Stimulated activated CD4-positive, alpha-beta T cell treated with anti-CD3 and anti-CD28 coated beads, Interleukin-12 subunit alpha, Interleukin-12 subunit beta, amount 100 ng/mL, for 24 hours (primary cell): ENCODE data around the gene PLXNA3.
"Not testable (repeated sequence)": the region's sequence is repeated elsewhere in the genome, so short reads cannot be mapped to it uniquely, and the experiment has no call there.

Experiments
- DNase-seq, 2 experiments: peaks; one replicate each; pipeline ENCODE4 v3.0.0-alpha.2; 2020; ENCODE audit warnings: low read depth in 2 of 2

Gene PLXNA3

GRCh38 chrX:154501423-154501822 is 43.3 kb downstream of the PLXNA3 start:
- DNase-seq: not testable (repeated sequence)

- DNase-seq: no peak
These were observed 44.0 kb downstream of the PLXNA3 start for GRCh38 chrX:154502098-154502497.

- DNase-seq: no peak
These were observed 44.9 kb downstream of the PLXNA3 start for GRCh38 chrX:154502989-154503388.

GRCh38 chrX:154505734-154506133 is 47.7 kb downstream of the PLXNA3 start:
- DNase-seq: no peak

GRCh38 chrX:154506483-154507332 is 48.6 kb downstream of the PLXNA3 start:
- no peak for DNase-seq

GRCh38 chrX:154507673-154508383 is 49.7 kb downstream of the PLXNA3 start:
- no peak for DNase-seq

- DNase-seq: no peak
These were observed 50.3 kb downstream of the PLXNA3 start for GRCh38 chrX:154508384-154508745.

- no peak for DNase-seq
These were observed 51.4 kb downstream of the PLXNA3 start for GRCh38 chrX:154509455-154509854.

GRCh38 chrX:154511761-154512160 is 53.7 kb downstream of the PLXNA3 start:
- DNase-seq: no peak

GRCh38 chrX:154512879-154513553 is 54.9 kb downstream of the PLXNA3 start:
- DNase-seq: no peak

- no peak for DNase-seq
These were observed 55.6 kb downstream of the PLXNA3 start for GRCh38 chrX:154513716-154514115.

GRCh38 chrX:154515090-154515965 is 57.2 kb downstream of the PLXNA3 start:
- no peak for DNase-seq

GRCh38 chrX:154515966-154516655 is 58.0 kb downstream of the PLXNA3 start, which contains the start of gene FAM3A:
TSS of gene FAM3A (minus strand) at chrX:154516232. CDS start at chrX:154515772, 460 bp downstream.
- DNase-seq: peak; percentile 84 to 88

GRCh38 chrX:154516656-154517100 is 58.6 kb downstream of the PLXNA3 start:
- DNase-seq: no peak

GRCh38 chrX:154517101-154517781 is 59.2 kb downstream of the PLXNA3 start:
- no peak for DNase-seq

- no peak for DNase-seq
These were observed 61.3 kb downstream of the PLXNA3 start for GRCh38 chrX:154519389-154519788.

- DNase-seq: no peak
These were observed 67.8 kb downstream of the PLXNA3 start for GRCh38 chrX:154525606-154526490.

- DNase-seq: peak in 1 of 2 experiments; percentile 58
These were observed 69.0 kb downstream of the PLXNA3 start for GRCh38 chrX:154526901-154527675.
